GM12892 (cell line): ENCODE data around the gene RALGAPA2.

Source experiments
- POLR2A ChIP-seq: IDR thresholded peaks from 2 replicates; pipeline ENCODE4 v1.6.1; 2011; ENCODE audit warnings: low read depth, low read length, control low read depth
- POLR2AphosphoS5 ChIP-seq: IDR thresholded peaks from 2 replicates; pipeline ENCODE4 v1.6.1; 2011; ENCODE audit warnings: low read depth, low read length, control low read depth
- TAF1 ChIP-seq: IDR thresholded peaks from 2 replicates; pipeline ENCODE4 v1.6.1; 2011; ENCODE audit warnings: low read depth, mild to moderate bottlenecking, control low read depth, low read length, borderline replicate concordance

DNA sequence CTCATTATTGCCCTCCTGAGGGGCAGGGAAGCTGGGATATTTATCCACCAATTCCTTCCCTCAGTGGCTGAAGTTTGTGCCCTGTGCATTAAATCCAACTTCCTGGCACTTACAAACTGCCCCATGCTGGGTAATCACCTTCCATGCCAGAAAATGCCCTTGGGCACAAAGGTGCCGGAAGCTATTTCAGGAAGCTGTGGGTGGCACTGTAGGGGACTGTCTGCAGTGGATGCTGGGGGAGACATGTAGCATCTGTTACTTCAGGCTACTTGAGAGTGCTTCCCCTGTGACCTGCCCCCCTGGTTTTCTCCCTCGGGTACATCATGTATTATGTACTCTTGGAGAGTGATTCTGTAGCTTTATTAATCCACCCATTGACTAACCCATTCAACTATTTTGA lies 24.7 kb upstream of the RALGAPA2 start:
- TF ChIP-seq POLR2A (no peak), POLR2AphosphoS5 (no peak), TAF1 (no peak)
